T-helper 1 cell (primary cell): ENCODE results near the gene LSAMP.

Source experiments
- DNase-seq, 5 donors: peaks; one replicate each; pipeline ENCODE4 v3.0.0-alpha.2; 2012 to 2020
- total RNA-seq, 4 donors: gene quantifications; one replicate each; lab custom pipeline; 2026; lab: John Stamatoyannopoulos, UW

Gene LSAMP
- 0 reads per million in 4 donors for total RNA-seq

DNA sequence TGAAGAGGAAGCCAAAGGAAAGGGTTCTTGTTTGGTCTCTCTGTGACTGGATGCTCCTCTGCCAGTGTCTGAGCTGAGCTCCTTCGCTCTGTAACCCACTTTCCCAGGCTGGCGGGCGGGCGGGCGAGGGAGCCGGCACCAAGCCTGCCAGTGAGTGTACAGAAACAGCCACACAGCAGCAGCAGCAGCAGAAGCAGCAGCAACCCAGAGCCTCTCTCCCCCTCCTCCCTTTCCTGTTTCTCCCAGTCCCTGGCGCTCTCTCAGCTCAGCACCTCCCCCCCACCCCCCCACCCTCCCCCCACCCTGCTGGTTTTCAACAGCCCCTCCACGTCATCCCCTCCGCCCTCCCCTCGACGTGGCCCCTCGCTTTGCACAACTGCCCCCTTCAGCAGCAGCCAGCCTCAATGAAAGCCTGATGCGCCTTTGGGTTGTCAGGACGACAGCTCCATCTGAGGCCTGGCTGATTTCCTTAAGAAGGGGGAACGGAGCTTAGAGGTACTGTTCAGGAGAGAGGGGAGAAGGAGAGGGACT, at the start of gene LSAMP:
LSAMP (minus strand) TSS at position 177 of the 531 bp plus-strand sequence.
- DNase-seq = no peak

DNA sequence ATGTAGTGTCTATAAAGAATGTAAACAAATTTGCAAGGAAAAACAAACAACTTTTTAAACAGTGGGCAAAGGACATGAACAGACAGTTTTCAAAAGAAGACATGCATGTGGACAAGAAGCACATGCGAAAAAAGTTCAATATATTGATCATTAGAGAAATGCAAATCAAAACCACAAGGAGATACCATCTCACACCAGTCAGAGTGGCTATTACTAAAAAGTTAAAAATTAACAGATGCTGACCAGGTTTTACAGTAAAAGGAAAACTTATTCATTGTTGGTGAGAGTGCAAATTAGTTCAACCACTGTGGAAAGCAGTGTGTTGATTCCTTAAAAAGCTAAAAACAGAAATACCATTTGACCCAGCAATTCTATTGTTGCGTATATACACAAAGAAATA, 47.1 kb upstream of the LSAMP start:
- DNase-seq = no peak

DNA sequence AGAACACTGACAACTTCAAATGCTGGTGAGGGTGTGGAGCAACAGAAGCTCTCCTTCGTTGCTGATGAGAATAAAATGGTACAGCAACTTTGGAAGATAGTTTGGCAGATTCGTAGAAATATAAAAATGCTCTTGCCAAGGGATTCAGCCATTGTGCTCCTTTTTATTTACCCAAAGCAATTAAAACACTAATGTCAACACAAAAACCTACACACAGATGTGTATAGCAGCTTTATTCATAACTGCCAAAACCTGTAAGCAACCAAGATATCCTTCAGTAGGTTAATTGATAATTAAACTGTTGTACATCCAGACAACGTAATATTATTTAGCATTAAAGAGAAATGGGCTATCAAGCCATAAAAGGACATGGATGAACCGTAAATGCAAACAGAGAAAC, 37.8 kb upstream of the LSAMP start:
- DNase-seq = no peak

GRCh38 chr3:116476691-116477090, 31.4 kb upstream of the LSAMP start:
- DNase-seq = no peak

- no peak for DNase-seq
Observed at GRCh38 chr3:116474801-116475200, 29.5 kb upstream of the LSAMP start.

DNA sequence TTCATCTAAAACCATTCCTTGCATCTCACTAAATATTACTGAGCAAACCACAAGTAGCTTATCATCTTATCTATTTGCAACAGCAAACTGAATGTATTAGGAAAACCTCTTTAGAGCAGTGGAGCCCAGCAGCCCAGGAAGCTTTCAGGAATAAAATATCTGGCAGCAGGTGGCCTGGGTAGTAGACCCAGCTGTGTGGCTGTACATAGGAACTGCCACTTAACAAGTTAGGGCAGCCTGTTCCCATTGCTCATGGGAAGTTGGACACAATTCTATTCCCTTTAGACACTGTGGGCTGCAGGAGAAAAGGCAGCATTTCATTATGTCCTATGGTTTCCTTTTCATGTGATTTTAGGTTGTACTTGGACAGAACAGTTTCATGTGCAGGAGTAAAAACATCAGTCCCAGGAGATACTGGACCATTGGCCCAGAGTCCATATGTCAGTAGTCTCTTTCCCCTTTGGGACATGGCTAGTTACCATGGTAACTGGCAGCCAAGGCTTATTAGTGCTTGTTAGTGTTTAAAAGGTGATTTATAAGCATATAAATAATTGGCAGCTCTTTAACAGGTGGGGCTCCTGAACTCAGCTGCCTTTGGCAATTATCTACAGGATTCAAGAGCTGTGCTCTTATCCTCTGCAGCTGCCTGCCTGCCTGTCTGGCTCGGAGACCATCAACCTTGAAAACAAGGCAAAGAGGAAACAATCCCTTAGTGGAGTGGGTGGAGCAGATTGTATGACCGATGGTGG, 28.9 kb upstream of the LSAMP start:
- no peak for DNase-seq

- no peak for DNase-seq
Observed at GRCh38 chr3:116473602-116474001, 28.3 kb upstream of the LSAMP start.

DNA sequence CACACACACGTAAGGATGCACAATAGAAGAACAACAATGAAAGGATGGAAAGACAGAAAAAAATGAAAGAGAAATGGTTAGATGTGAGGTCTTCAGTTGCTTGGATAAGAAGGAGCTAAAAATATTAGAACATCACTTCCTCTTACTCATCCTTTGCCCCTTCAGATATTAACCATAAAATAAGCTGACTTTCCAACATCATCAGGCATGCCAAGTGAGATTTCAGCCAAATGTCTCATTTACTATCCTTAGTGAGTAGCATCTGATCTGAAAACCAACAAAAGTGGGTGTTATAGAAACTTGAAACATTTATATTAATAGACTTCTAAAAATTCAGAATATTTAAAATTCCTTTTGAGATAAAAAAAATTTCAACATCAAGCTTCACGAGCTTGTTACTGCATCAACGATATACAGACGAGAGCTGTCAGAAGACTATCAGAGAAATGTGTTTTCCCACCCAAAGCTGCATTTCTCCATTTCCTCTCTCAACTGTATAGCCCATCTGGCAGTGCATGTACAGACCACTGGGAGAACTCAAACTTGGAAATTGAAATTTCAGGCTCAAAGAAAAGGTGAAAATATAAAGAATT, 25.4 kb upstream of the LSAMP start:
- DNase-seq = no peak

DNA sequence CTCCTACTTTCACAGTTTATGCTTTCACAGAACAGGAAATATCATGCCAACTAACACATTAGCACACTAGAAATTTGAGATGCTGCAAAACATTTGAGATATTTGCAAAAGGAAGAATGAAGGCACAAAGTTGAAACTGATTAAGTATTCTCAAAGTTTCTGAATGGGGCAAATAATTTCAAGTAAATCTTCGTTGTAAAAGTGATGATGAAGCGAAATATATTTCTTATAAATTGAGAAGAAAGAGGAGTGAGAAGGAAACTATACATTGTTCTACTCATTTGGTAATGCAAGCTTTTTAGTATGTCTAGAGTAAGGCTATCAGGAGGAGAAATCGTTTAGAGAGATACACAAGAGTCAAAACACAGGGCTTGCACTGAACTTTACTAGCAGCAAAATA, 24.3 kb upstream of the LSAMP start:
- no peak for DNase-seq

- no peak for DNase-seq
Observed at GRCh38 chr3:116464276-116464798, 19.1 kb upstream of the LSAMP start.

DNA sequence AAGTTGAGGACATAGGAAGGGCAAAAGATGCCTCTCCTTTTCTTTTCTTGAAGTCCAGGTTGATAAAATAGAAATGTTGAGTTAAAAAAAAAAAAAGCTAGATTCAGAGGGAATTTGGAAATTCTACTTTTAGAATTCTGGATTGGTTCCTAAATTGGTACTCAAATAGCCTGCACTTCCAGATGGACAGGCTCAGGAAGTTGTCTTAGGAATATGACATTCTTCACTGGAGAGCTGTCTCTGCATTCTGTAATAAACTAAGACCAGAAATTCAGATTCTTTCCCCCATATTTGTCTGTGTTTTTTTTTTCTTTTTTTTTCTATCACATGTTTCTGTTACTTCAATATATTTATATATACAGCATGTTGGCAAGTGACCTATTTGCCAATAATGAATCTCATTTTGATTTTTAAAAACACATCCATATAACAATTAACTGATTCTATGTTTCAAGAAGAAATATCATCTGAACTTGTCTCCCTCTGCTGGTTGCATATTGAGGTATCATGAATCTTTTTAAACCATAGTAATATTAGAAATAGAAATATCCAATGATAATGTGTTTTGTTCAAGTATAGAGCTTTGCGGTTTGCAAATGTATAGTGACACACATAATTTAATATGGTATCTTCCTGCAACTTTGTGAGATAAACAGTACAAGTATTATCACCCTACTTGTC, 8.5 kb upstream of the LSAMP start:
- no peak for DNase-seq

- DNase-seq = no peak
Observed at GRCh38 chr3:116449546-116450350, 4.5 kb upstream of the LSAMP start.

- DNase-seq = no peak
Observed at GRCh38 chr3:116445990-116446389, 703 bp upstream of the LSAMP start.

DNA sequence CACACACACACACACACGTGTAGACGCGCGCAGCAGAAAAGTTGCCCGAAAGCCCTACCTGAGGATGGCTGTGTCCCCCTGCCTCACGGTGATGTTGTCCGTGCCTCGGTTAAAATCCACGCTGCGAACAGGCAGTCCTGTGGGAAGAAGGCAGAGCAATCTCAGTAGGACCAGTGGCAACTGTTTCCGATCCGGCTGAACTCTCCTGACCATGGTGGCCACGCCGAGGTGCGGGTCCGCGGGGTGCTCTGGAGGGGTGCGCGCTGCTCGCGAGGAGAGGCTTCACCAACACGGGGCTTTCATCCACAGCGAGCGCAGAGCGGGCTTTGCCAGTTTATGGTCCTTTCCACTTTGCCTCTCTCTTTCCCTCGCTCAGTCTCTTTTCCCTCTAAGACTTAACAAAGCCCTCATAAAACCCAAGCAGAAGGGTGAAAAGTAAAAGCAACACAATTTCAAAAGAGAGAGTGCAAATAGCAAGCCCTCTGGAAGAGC, 422 bp downstream of the LSAMP start:
- no peak for DNase-seq

DNA sequence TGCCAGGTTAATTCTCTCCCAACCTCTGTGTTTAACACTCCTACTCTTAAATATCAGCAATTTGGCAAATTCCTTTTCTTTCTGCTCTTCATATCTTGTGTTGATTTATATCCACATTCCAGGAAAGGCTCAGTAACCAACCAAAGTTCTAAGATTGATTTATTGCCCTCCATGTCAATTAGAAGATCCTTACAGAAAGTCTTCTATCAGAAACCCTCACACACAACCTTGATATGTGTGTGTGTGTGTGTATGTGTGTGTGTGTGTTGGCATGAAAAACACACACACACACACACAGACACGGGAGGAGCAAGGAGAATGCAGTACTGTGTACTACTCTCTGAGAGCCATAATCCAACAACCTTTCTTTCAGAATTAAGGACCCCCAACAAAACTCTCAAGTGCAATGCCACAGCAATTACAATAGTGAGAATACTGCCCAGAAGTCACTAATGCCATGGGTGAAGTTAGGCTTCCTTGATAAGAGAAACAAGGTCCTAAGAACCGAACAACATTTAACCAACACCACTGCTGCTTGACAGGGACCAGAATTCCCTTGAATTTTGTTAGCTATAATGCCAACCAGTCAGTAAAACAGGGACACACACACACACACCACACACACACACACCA, 1.1 kb downstream of the LSAMP start:
- DNase-seq = no peak

DNA sequence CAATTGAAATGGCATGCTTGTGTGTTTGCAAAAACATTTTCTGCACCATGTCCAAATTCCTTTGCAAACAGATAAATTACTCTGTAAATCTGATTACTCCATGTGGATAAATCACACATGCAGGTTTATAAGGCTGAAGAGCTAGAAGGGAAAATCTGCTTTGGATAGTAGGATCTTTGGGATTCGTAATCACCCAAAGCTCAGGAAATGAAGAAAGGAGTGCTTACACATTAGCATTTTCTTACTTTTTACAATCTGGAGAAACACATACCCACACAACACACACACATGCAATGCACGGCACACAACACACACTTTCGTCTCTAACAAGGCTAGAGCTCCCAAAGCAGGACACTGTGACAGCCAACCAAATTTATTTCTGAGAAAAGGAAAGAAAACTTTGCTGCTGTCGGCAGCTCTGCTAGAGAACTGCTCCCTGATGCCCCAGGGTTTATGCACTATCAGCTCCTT, 2.1 kb downstream of the LSAMP start:
- no peak for DNase-seq

- no peak for DNase-seq
Observed at GRCh38 chr3:116442331-116443021, 2.8 kb downstream of the LSAMP start.

- DNase-seq = no peak
Observed at GRCh38 chr3:116441652-116442051, 3.6 kb downstream of the LSAMP start.

- DNase-seq = no peak
Observed at GRCh38 chr3:116440196-116440595, 5.1 kb downstream of the LSAMP start.

DNA sequence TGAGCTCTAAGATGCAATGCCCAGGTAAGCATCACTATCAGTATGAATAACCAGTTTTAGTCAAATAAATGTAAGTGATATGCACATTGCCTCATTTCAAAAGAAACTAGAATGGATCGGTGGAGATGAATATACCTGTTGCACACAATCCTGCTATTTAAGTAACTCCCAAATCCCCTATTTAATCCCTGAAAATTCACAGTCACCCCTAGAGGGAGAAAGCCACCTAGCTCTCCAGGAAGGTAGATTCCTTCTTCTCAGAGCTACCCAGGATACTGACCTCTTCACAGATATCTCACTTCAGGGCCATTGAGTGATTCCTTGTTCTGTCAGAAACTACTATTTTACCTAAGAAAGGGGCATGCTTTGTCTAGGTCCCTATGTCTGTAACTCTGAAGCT, 11.7 kb downstream of the LSAMP start:
- DNase-seq = no peak

GRCh38 chr3:116432795-116433194, 12.5 kb downstream of the LSAMP start:
- DNase-seq = no peak
